GM23248 (cell line): ENCODE measurements around the gene MRM2.

ENCODE experiments used
- EZH2 ChIP-seq: fragments of 200-600 bp; sonication (generic); IDR thresholded peaks from 2 replicates; pipeline ENCODE4 v1.6.1; 2018; ENCODE audit warnings: antibody characterized with exemption, mild to moderate bottlenecking; ENCODE audit not compliant: insufficient read depth, poor library complexity, severe bottlenecking
- EZH2phosphoT487 ChIP-seq: fragments of 200-600 bp; sonication (generic); IDR thresholded peaks from 2 replicates; pipeline ENCODE4 v1.6.1; 2018; ENCODE audit warnings: antibody characterized with exemption, moderate library complexity, mild to moderate bottlenecking, low read depth; ENCODE audit not compliant: insufficient read depth

GRCh38 chr7:2231992-2232765, 9.8 kb downstream of the MRM2 start:
- TF ChIP-seq EZH2 (no peak), EZH2phosphoT487 (no peak)
